ENCODE data around the gene TUBG1.
"Not testable (repeated sequence)": the region's sequence is repeated elsewhere in the genome, so short reads cannot be mapped to it uniquely, and the experiment has no call there.

TUBG1 gene

GRCh38 chr17:42579794-42580551, 29.5 kb upstream of the TUBG1 start:
- DNase-seq (ENCODE audit: low read depth): no peak

DNA sequence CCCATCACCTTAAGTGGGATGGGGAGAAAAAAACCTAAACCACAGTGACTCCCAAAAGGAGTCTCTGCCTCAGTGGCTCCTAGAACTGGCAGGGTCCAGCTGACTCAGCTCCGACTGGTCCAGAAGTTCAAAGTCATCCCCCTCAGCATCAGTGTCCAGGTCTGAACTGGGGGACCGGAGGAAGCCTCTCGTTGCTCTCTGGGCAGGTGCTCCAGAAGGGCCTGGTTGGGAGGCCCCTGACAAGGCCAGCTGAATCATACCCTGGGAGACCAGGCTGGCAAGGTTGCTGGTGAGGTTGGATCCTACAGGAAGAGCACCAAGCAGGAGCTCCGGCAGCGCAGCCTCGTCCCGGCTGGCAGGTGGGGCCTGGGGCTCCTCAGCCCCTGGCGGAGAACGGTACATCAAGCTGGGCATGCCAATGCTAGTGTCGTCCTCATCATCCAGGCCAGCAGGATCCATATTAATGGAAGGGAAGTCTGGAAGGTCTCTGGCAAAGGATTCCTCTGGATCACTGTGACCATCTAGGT, 27.7 kb upstream of the TUBG1 start:
- no peak for DNase-seq (ENCODE audit: low read depth)

DNA sequence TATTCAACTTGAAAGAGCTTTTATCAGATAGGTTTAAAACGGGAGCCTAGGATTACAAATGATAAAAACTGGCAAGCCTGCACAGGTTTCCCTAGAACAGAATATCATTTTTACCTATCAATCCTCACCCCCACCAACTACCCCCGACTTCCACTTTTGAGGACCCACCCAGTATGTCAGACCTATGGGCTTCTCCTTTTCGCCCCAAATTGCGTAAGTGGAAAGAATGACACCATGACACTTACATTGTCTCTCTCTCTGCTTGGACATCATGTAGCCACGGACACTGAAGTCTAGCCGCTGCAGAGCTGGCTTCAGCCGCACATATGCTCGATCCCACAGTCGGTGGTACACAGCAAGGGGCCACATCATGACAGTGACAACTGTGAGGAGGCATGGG, 24.6 kb upstream of the TUBG1 start:
- DNase-seq (ENCODE audit: low read depth): no peak

DNA sequence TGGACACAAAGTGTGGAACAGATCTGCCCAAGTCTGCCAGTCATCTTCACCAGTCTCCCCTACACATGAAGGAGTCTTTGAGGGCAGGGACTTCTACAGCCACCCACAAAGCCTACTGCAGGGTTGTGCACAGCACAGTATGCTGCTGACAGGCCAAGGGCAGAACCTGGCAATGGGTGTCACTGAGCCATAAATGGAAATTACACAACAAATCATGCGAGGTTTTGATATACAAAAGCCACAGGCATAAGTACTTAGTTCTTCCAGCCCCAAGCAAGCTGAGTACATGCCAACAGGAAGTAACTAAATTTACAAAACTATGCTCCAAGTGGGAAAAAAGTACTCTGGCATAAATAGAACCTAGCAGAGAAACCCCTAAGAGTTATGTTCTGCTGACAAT, 24.1 kb upstream of the TUBG1 start:
- no peak for DNase-seq (ENCODE audit: low read depth)

GRCh38 chr17:42586514-42587230, 22.8 kb upstream of the TUBG1 start:
- DNase-seq (ENCODE audit: low read depth): no peak

- no peak for DNase-seq (ENCODE audit: low read depth)
These were observed 18.6 kb upstream of the TUBG1 start for GRCh38 chr17:42590886-42591285.

DNA sequence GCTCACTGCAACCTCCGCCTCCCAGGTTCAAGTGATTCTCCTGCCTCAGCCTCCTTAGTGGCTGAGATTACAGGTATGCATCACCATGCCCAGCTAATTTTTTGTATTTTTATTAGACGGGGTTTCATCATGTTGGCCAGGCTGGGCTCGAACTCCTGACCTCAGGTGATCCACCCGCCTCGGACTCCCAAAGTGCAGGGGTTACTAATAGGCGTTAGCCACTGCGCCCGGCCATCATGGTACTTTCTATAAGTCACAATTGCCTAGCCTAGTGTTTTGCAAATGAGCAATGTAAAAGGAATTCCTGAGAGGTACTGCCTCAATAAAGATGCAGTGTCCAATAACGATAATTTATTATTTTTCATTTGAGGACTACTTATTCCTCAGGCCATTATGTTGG, 18.1 kb upstream of the TUBG1 start:
- DNase-seq (ENCODE audit: low read depth): no peak

DNA sequence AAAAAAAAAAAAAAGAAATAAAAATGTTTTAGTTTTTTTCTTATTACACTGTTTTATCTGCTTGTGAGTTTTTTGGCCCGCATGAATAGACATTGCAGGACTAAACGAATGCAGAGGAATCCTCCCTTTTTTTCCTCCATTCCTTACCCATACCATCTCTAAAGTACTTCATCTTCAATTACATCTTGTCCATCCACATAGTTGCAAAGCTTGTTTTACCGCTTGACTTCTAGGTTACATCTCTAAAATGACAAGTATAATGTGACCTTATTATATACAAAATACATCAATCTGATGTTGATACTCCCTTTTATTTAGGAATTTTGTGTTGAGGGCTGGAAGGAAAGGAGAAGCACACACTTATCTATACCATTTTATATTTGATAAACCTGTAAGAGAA, 13.1 kb upstream of the TUBG1 start:
- DNase-seq (ENCODE audit: low read depth): no peak

GRCh38 chr17:42598905-42599304, 10.6 kb upstream of the TUBG1 start:
- DNase-seq (ENCODE audit: low read depth): no peak

GRCh38 chr17:42603318-42603717, 6.2 kb upstream of the TUBG1 start:
- DNase-seq (ENCODE audit: low read depth): no peak

- no peak for DNase-seq (ENCODE audit: low read depth)
These were observed 1.7 kb upstream of the TUBG1 start for GRCh38 chr17:42607769-42608168.

DNA sequence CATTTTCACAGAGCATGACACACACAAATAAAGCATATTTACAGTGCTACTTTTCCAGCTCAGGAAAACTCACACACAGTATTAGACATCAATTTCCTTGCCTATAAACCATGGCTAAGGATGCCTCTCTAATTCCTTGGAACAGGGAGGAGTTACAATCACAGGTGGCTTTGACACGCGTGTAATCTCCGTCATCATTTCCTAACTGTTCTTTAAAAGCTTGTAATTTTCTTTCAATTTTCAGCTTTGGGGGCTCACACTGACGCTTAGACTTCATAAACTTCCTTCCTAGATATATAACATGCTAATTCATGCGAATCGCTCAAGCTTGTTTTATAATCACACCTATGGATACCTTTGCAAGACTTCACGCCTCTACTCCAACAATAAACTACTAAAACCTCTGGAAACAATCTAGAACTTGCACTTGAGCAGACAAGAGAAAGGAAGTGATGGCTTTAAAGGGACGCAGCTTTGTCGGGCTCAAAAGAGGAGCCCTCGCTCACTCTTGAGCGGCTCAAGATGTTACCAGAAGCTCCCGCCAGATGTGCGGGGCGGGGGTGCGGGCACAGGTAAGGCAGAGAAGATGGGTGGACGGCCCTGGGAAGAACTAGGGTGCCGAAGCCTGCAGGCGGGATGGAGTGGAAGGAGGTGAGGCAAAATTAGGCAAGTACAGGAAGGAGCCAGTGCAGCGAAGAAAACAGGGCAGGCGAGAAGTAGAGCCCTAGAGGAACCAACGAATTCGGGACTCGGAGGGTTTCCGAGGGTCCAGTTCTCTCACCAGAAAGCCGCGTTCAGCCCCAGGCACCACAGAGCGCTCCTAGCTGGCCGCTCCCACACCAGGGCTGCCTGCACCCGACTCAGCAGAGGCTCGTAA, 940 bp upstream of the TUBG1 start:
- no peak for DNase-seq (ENCODE audit: low read depth)

- not testable (repeated sequence) for DNase-seq (ENCODE audit: low read depth)
These were observed 625 bp downstream of the TUBG1 start for GRCh38 chr17:42609814-42610801.

DNA sequence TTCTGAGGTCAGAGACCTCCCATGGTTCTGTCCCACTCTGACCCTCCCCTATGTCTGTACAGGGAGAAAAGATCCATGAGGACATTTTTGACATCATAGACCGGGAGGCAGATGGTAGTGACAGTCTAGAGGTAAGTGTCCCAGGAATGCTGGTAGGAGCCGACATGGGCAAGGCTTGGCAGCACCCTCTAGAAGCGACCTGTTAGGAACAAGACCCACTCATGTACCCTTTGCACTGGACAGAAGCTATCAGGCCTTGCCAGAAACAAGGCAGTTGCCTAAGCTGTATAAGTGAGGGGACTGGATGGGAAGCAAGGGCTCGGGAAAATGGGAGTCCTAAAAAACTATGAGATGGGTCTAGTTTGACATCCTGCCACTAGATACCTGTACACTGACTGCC, 2.5 kb downstream of the TUBG1 start:
- DNase-seq (ENCODE audit: low read depth): no peak

GRCh38 chr17:42613699-42614295, 4.3 kb downstream of the TUBG1 start:
- DNase-seq (ENCODE audit: low read depth): no peak

- no peak for DNase-seq (ENCODE audit: low read depth)
These were observed 8.5 kb downstream of the TUBG1 start for GRCh38 chr17:42617956-42618431.

DNA sequence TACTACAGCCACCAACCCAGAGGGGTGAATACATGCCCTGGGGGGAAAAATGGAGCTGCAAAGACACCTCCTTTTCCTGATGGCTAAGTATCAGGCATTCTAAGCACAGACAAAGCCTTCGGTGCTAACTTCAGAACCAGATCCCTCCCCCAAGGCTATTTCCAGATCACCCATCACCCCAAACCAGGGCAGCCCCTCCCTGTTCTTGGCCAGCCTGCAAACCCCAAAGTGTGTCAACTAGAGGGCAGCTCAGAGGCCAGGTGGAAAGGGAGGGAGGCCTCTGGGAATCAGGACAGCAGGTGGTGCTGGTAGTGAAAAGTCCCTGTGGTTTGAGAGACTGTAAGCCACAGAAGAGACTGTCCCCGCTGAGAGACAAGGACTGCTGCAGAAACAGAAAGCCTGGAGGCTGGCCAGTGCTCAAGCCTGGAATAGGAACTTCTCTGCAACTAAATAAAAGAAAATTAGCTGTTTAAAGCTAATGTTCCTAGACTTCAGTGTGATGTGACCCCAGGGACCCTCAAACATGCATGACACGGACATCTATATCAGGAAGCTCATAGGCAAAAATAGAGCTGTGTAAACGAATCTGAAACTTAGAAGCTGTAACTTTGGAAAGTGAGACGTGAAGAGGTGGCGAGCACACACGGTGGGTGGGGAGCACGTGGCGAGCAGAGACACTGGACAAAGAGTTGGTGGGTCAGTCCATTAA, 9.1 kb downstream of the TUBG1 start:
- DNase-seq (ENCODE audit: low read depth): no peak

DNA sequence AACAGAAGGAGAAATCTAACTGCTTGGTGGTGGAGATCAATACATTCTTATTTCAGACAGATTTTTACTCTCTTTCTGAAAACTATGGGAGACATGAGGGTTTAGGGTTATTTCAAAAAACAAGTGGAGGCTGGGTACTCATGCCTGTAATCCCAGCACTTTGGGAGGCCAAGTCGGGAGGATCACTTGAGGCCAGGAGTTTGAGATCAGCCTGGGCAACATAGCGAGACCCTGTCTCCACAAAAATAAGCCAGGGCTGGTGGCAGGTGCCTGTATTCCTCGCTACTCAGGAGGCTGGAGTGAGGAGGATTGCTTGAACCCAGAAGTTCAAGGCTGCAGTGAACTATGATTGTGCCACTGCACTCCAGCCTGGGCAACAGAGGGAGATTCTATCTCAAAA, 12.5 kb downstream of the TUBG1 start:
- not testable (repeated sequence) for DNase-seq (ENCODE audit: low read depth)

DNA sequence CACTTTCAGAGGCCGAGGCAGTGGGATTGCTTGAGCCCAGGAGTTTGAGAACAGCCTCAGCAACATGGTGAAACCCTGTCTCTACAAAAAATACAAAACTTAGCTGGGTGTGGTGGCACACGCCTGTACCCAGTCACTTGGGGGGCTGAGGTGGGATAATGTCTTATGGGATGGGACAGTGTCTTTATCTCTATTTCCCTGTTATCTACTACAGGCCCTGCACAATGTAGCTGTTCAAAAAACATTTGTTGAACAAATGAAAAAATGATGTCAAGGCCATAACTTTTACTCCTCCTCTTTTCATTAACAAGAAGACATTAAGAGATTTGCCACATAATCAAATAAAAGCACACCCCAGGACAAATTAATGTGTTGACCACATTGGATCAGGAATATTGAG, 13.8 kb downstream of the TUBG1 start:
- no peak for DNase-seq (ENCODE audit: low read depth)

All from GM04503 (cell line).